ENCODE results near the gene PEX11G. TPM values are rescaled to one million over a fixed set of nuclear protein-coding genes. Genes with fewer than 3 reads are reported as not detected.
A peak's percentile ranks its signal among the peaks of the same experiment; 100 is the strongest.

Gene PEX11G
- total RNA-seq (2014; rRNA removed) = 3.5 and 3.8 TPM in 2 replicates
- 3.5 TPM for polyA plus RNA-seq (2012)

DNA sequence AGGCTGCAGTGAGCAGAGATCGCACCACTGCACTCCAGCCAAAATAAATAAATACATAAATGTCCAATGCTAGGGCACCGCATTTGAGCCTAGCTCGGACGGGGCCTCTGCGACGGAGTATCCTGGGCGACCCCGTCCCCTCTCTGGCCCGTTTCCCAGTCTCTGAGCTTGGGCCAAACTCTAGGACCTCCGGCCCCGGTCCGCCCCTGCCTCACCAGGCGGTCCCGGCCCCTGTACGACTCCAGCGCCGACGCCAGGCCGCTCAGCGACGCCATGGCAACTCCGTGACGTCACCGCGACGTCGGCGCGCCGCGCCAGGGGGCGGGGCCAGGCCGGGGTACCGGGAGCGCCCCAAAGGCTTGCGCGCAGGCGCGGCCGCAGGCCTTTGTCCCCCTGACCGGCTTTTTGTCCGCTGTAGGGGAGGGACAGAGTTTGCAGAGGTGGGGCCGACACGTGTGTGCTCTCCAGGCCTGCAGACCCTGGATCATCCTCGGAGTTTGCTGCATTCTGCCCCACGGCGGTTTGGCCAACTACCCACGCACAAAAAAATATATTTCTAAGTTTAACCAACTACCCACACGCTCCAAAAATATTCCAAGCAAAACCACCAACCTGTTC is at the start of gene PEX11G:
PEX11G (minus strand) TSS at position 300 of the 618 bp plus-strand sequence; CDS start at position 275, 25 bp downstream.
- DNase-seq (ENCODE audit: low read depth) = peak; percentile 81

- DNase-seq (ENCODE audit: low read depth) = no peak
Observed at GRCh38 chr19:7535998-7536695, 47.3 kb upstream of the PEX11G start.

DNA sequence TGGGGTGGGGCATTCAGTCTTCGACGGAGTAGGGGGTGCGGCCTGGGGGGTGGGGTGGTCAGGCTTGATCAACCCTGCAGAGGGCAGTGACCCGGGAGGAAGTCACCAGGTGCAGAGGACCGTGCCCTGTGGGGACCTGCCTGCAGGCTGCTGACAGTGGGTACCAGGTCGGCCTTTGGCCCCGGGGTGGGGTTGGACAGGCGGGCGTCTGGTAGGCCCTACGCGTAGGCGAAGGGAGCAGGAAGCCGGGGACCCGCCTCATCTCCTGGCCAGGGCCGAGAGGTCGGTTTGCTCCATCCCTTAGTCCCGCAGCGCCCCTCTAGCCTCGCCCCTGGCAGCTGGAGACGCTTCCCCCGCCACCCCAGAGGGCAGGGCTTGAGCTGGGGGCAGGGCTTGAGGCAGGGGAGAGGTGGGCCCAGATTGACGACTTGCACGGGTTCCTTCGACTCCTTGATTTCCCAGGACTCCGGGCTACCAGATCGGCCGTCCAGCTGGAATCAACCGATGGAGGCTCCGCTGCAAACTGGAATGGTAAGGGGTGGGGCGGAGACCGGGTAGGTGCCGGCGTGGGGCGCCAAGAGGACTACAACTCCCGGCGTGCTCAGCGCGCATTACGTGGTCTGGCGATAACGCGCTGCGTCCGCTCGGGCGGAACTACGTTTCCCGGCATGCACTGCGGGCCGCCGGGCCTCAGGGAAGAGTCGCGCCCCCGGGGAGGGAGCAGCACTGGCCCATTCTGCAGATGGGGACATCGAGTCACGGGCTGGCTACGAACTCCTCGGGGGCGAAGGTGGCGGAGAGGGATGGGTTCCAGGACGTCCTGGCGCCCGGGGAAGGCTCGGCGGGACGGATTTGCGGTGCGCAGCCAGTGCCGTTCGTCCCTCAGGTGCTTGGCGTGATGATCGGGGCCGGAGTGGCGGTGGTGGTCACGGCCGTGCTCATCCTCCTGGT is 46.5 kb upstream of the PEX11G start, which contains the start of gene PNPLA6:
PNPLA6 (plus strand) TSS at position 671 of the 951 bp plus-strand sequence; CDS start at position 743, 72 bp downstream.
- DNase-seq (ENCODE audit: low read depth) = peak; percentile 90

DNA sequence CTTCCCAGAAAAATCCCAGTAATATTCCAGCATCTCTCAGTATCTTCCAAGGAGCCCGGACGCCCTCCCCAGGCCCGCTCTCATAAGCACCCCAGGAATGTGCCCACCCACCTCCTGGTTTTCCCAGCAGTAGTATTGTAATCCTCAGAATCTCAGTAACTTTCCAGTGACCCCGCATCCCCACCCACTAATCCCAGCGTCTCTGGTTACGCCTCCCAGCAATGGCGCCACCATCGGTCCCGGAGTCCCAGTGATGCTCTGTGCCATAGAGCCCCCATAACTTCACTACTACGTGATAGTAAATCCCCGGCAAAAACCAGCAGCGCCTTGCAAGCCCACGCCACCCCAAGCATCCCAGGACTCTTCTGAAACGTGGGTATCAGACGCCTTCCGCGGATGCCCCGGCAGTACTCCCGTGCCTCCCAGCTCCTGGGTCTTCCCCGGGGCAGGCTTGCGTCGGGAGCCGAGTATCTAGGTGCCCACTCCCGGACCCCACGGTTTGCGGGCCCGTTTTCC is 45.8 kb upstream of the PEX11G start:
- DNase-seq (ENCODE audit: low read depth) = peak; percentile 76

DNA sequence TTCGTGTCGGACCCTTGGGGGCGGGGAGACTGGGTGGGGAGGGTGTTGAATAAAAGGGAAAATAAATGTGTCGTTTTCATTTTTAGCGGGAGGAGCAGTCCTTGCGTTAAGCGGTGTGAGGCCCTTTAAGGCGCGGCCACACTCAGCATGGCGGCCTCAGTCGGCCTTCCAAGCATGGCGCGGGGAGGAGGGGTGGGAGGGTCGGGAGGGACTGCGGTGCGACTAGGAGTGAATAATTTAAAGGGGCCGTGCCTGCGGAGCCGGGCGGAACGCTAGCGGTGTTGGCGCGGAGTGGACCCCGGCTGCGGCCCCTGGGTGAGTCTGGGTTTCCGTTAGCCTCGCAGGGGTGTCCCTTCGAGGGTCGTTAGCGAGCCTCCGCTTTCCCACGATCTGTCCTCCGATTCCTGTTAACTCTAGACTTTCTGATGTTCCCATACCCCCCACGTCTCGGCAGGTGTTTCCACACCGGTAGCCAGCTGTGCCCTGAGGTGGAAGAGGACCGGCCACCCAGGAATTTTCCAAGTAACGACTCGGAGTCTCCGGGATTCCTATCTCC is 45.2 kb upstream of the PEX11G start:
- DNase-seq (ENCODE audit: low read depth) = peak; percentile 85

GRCh38 chr19:7533281-7533885 is 44.5 kb upstream of the PEX11G start:
- peak; percentile 58 for DNase-seq (ENCODE audit: low read depth)

DNA sequence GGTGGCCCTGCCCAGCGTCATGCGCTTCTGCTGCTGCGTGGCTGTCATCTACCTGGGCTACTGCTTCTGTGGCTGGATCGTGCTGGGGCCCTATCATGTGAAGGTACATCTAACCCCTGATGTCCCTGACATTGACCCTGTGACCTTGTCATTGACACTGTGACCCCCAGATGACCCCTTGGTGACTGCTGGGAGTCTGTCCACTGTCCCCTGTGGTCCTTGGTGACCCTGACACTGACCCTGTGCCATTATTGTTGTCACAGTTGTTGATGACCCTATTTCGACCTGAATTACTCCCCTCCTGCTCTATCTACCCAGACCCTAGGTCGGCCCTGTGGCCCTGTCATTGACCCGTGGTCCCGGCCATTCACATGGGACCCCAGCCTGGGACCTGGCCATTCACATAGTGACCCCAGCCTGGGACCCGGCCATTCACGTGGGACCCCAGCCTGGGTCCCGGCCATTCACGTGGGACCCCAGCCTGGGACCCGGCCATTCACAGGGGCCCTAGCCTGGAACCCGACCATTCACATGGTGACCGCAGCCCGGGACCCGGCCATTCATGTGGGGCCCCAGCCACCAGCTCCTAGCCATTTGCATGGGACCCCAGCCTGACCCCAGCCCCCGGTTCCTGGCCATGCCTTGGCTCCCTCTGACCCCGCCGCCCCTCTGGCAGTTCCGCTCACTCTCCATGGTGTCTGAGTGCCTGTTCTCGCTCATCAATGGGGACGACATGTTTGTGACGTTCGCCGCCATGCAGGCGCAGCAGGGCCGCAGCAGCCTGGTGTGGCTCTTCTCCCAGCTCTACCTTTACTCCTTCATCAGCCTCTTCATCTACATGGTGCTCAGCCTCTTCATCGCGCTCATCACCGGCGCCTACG is 41.0 kb upstream of the PEX11G start:
- DNase-seq (ENCODE audit: low read depth) = no peak

DNA sequence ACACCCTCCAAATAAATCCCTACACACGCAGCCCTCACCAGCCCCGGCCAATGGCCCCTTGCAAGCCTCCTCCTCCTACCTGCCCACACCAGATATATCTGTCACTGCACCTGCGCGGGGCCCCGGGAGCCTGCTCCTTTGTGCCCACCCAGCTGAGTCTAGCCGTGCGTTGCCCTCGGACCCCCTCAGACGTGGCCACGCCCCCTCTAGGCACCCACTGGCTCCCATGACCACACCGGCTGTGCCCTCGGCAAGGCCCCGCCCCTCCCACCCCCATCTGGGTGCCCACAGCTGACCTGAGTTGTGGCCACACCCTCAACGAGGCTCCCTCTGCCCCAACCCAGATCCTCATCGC is 40.4 kb upstream of the PEX11G start:
- no peak for DNase-seq (ENCODE audit: low read depth)

GRCh38 chr19:7528522-7529245 is 39.8 kb upstream of the PEX11G start:
- DNase-seq (ENCODE audit: low read depth) = no peak

GRCh38 chr19:7528192-7528519 is 39.3 kb upstream of the PEX11G start:
- DNase-seq (ENCODE audit: low read depth) = no peak

DNA sequence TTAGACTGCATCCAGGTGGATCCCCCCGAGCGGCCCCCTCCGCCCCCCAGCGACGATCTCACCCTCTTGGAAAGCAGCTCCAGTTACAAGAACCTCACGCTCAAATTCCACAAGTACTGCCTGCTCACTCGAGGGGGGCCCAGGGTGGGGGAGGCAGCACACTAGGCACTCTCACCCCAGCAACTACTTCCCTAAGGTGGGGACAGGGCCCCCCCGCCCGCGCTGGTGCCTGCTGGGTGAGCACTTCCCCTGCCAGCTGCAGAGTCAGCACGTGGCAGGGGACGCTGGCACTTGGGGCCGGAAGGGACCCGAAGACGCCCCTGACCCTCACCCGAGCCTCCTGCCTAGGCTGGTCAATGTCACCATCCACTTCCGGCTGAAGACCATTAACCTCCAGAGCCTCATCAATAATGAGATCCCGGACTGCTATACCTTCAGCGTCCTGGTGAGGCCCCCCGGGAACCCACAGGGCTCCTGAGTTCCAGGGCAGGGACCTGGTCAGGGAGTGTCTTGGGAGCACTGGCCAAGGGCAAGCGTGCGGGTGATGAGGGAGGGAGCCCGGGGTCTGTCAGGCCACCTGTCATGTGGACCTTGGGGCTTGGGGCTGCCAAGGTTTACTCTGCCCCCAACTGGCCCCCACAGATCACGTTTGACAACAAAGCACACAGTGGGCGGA is 38.8 kb upstream of the PEX11G start:
- no peak for DNase-seq (ENCODE audit: low read depth)

DNA sequence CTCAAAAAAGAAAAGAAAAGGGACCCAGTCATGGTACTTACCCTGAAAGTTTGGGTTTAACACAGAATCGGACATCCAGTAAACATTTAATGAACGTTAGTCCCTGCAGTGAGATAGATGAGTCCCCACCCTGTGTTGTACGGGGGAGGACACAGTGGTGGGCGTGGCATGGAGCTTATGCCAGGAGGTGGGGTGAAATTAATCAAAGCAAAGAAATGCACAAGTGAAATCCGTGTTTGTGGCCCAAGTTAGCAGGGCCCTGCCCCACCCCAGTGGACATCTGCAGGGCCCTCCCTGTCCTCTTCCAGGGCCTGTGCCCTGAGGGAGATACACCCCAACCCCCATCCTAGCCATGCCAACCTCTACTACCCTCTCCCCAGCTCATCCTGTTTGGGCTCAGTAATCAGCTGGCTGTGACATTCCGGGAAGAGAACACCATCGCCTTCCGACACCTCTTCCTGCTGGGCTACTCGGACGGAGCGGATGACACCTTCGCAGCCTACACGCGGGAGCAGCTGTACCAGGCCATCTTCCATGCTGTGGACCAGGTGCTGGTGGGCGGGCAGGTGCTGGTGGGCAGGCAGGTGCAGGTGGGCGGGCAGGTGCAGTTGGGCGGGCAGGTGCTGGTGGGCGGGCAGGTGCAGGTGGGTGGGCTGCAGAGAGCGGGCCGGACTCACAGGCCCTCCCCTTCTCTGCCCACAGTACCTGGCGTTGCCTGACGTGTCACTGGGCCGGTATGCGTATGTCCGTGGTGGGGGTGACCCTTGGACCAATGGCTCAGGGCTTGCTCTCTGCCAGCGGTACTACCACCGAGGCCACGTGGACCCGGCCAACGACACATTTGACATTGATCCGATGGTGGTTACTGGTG is 37.5 kb upstream of the PEX11G start:
- DNase-seq (ENCODE audit: low read depth) = no peak

DNA sequence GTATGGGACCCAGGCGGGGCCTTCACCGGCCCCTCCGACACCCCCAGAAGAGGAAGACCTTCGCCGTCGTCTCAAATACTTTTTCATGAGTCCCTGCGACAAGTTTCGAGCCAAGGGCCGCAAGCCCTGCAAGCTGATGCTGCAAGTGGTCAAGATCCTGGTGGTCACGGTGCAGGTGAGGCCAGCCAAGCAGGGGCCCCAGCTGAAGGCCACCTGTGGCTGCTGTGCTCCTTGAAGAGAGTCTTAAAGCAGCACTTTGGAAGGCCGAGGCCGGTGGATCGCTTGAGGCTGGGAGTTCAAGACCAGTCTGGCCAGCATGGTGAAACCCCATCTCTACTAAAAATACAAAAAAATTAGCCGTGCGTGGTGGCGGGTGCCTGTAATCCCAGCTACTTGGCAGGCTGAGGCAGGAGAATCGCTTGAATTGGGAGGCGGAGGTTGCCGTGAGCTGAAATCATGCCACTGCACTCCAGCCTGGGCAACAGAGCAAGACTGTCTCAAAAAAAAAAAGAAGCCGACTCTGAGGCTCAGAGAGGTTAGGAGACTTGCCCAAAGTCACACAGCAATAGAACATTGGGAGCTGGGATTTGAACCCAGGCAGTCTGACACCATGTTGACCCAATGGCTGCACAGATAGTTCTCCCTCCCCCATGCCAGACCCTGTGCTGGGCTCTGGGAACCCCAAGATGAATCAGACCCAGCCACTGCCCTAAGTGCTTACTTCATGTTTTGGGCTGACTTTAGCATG is 36.3 kb upstream of the PEX11G start:
- no peak for DNase-seq (ENCODE audit: low read depth)

GRCh38 chr19:7524523-7524922 is 35.7 kb upstream of the PEX11G start:
- DNase-seq (ENCODE audit: low read depth) = no peak

DNA sequence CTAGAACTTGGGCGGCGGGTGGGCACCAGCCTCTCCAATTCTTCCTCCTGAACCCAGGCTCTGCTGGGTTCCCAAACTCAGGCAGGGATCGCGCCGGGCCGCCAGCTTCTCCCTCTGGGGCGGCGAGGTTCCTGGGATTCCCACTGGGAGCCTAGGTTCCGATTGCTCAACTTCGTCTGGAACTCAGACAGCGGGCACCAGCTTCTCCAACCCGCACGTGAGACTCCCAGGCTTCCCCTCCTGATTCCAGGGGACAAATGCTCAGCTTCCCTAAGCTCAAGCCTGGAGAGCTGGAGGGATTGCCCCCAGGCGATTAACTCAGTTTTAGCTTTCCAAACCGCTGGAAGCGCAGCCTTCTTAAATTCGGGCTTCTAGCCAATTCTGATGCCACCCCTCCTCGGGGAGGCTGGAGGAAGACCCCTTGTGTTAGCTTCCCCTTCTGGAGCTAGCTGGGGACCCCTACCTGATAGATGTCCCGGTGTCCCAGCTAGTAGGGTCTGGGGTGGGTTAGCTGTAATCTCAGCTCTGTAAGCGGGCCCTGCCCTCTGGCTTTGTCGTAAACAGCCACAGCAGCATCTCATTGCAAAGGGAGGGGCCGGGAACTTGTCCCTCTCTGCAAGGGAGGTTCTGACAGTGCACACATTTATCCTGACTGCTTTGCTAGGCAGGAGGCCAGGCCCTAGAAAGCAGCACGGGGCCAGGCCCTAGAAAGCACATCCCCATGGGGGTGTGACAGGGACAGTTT is 34.3 kb upstream of the PEX11G start:
- DNase-seq (ENCODE audit: low read depth) = no peak

All from LHCN-M2 (cell line).